ENCODE data around the gene BHLHE40.

The BHLHE40 gene

DNA sequence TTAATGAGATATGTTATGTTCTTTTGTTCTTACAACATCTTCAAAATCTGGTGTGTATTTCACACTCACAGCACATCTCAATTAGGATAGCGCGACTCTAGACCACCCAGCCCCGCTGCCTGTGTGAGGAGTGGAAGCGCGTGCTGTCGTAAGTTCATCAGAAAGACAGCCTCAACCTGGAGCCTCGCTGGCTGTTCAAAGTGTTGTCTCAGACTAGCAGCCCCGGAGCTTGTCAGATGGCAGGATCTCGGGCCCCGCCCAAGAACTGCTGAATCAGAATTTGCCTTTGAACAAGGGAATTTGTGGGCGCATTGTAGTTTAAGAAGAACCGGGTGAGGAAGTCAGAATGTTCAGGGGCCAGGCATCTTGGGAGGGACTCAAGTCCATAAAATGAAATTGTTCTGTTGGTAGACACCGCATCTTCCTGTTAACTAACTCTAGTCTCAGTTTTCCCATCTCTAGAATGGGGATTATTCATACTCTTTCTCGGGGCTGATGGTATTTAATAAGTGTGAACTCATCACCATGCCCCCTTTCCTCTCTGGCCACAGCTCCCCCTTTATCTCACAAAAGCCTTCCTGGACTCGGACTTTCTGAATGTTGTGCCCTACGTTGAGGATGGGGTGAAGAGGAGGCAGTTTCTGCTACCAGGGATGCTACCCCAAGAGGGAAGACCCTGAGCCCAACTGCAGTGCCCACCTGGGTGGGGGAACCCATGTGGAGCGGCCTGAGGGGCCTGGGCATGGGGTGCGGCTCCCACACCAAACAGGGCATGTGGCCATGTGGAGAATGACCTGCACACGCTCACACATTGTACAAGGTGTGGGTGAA is 40.4 kb downstream of the BHLHE40 start:
- DNase-seq (ENCODE audit: low read depth, low spot score), result no peak

- no peak for DNase-seq (ENCODE audit: low read depth, low spot score)
Measured at GRCh38 chr3:5020242-5020722, 41.0 kb downstream of the BHLHE40 start.

- no peak for DNase-seq (ENCODE audit: low read depth, low spot score)
Measured at GRCh38 chr3:5021116-5022092, 42.2 kb downstream of the BHLHE40 start.

- DNase-seq (ENCODE audit: low read depth, low spot score), result no peak
Measured at GRCh38 chr3:5022187-5022965, 43.1 kb downstream of the BHLHE40 start.

GRCh38 chr3:5022966-5023776 is 43.9 kb downstream of the BHLHE40 start:
- peak; percentile 98 for DNase-seq (ENCODE audit: low read depth, low spot score)

- no peak for DNase-seq (ENCODE audit: low read depth, low spot score)
Measured at GRCh38 chr3:5023777-5024346, 44.6 kb downstream of the BHLHE40 start.

DNA sequence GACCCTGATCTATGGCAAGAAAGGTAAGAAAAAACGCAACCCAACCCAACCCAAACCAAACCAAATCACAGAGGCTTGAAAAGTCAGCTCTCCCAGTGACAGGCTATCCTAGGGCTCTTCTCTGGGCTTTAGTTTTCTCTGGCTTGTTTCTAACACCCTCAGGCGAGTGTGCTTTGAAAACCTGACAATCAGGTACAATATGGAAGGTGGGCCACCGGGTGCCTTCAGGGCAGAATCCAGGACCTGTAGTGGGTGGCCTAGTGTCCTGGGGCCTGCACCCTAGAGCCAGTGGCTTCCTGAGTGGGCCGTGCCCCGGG is 46.8 kb downstream of the BHLHE40 start:
- no peak for DNase-seq (ENCODE audit: low read depth, low spot score)

GRCh38 chr3:5029715-5030114 is 50.5 kb downstream of the BHLHE40 start:
- DNase-seq (ENCODE audit: low read depth, low spot score), result no peak

DNA sequence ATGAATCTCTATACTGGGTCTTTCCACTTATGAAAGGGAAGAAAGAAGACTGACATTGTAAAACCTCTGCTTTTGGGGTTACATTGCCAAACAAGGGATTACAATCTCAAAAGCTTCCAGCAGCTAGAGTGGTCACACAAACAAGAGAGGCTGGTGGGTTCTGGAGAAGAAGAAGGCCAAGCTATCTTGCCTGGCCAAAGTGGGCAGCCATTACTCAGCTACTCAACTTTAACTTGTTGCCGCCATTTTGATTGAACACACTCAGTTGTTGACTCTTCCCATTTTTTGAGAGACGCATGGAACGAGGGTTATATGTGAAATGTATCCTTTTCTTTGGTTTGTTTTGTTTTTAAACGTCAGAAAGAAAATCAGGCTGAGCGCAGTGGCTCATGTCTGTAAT is 50.9 kb downstream of the BHLHE40 start:
- no peak for DNase-seq (ENCODE audit: low read depth, low spot score)

DNA sequence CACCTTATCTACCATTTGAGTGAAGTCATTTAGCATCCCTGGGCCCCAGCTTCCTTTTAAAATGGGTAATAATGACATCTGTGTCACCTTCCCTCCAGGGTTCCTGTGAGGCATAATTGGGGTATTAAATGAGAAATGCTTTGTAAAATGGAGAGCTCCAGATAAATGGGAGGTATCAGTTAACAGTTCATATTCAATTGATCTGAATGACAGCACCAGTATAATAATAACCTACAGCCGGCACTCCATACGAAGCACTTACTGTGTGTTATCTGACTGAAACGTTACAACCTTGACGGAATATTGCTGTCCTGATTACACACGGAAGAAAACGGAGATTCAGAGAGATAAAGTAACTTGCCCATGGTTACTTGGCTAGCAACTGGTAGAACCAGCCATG is 53.6 kb downstream of the BHLHE40 start:
- DNase-seq (ENCODE audit: low read depth, low spot score), result no peak

Data from smooth muscle cell of the brain vasculature (primary cell).